BJ (cell line): ENCODE data around the gene SERPINA12. TPM values are rescaled to one million over a fixed set of nuclear protein-coding genes. Genes with fewer than 3 reads are reported as not detected.

Source experiments
- CTCF ChIA-PET: fragments of 350-600 bp; formaldehyde crosslinking; extraction: SDS; loops from one replicate; lab custom pipeline; 2021; ENCODE audit warnings: antibody characterized with exemption, inconsistent platforms; lab: Yijun Ruan, JAX
- POLR2A ChIA-PET: fragments of 300-600 bp; sonication (Branson Sonifier 250); formaldehyde crosslinking; extraction: SDS; loops from one replicate; lab custom pipeline; 2021; ENCODE audit warnings: antibody characterized with exemption; lab: Charles Lee
- DNase-seq: peaks from one replicate; pipeline ENCODE4 v3.0.0-alpha.2; 2011; ENCODE audit warnings: low read depth
- H3K27me3 ChIP-seq: 2 replicates; pipeline ENCODE4 v1.6.0; 2011; ENCODE audit warnings: low read length; ENCODE audit not compliant: control insufficient read depth, insufficient read depth
- H3K36me3 ChIP-seq: 2 replicates; pipeline ENCODE4 v1.5.1; 2011; ENCODE audit warnings: low read length; ENCODE audit not compliant: control insufficient read depth, insufficient read depth
- H3K4me3 ChIP-seq: 2 replicates; pipeline ENCODE4 v1.5.1; 2011; ENCODE audit warnings: low read depth, mild to moderate bottlenecking, control low read depth, low read length
- polyA plus RNA-seq: library from polyadenylated mRNA; depleted of rRNA; stranded (reverse); fragments of >200 nt; gene quantifications from 2 replicates; pipeline ENCODE4 v1.2.3, GENCODE V29; 2011
- TF ChIP-seq, protein P1 (sequence below): IDR thresholded peaks from 2 replicates; pipeline ENCODE4 v1.5.1; 2011; ENCODE audit warnings: low read depth, mild to moderate bottlenecking, control low read depth, inconsistent platforms, low read length, moderate library complexity; ENCODE audit not compliant: insufficient read depth

SERPINA12 gene
- polyA plus RNA-seq, 1 experiment, result not detected

DNA sequence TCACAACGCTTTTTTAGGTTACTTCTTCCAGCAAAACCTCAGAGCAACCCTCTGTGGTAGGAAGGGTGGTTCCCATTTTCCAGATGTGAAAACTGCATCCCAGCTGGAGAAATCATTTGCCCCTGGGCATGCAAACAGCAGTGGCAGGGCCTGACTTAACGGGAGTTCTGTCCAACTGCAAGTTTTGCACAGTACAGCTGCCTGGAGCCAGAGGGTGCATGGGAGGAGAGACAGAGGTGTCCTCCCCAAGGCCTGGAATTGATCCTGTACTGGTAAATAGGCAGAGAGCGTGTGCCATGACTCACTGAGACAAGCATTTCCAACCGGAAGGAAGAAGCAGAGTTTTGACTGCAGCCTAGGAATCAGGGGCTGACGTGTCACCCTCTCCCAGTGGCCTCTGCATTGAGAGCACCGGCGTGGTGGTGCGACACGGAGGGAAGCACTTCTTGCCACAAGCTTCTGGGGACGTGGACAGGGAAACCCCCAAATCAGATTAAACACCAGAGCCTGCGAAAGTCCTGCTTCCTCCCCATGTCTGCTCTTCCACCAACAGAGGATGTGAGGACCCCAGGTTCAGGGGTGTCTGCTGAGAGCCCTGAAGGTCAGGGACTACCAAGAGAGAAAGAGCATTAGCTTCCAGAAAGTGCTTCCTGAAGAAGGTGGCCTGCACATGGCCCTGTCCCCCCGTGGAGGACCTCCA lies 33.0 kb upstream of the SERPINA12 start:
- TF ChIP-seq, protein P1, sequence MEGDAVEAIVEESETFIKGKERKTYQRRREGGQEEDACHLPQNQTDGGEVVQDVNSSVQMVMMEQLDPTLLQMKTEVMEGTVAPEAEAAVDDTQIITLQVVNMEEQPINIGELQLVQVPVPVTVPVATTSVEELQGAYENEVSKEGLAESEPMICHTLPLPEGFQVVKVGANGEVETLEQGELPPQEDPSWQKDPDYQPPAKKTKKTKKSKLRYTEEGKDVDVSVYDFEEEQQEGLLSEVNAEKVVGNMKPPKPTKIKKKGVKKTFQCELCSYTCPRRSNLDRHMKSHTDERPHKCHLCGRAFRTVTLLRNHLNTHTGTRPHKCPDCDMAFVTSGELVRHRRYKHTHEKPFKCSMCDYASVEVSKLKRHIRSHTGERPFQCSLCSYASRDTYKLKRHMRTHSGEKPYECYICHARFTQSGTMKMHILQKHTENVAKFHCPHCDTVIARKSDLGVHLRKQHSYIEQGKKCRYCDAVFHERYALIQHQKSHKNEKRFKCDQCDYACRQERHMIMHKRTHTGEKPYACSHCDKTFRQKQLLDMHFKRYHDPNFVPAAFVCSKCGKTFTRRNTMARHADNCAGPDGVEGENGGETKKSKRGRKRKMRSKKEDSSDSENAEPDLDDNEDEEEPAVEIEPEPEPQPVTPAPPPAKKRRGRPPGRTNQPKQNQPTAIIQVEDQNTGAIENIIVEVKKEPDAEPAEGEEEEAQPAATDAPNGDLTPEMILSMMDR, result no peak
- ChIA-PET CTCF (interaction anchor here (0.8 to 2.7 kb wide), 3 partner anchors 10 to 56 kb away, joined by 3 to 8 read pairs (median 3); no protein-coding TSS in a partner anchor), POLR2A (no interaction called here)
- Histone ChIP-seq H3K36me3 (no peaks in the 10 kb centered on the region), H3K4me3 (no peak overlapping the region), H3K27me3 (no peaks in the 10 kb centered on the region)
- DNase-seq, result no peak

DNA sequence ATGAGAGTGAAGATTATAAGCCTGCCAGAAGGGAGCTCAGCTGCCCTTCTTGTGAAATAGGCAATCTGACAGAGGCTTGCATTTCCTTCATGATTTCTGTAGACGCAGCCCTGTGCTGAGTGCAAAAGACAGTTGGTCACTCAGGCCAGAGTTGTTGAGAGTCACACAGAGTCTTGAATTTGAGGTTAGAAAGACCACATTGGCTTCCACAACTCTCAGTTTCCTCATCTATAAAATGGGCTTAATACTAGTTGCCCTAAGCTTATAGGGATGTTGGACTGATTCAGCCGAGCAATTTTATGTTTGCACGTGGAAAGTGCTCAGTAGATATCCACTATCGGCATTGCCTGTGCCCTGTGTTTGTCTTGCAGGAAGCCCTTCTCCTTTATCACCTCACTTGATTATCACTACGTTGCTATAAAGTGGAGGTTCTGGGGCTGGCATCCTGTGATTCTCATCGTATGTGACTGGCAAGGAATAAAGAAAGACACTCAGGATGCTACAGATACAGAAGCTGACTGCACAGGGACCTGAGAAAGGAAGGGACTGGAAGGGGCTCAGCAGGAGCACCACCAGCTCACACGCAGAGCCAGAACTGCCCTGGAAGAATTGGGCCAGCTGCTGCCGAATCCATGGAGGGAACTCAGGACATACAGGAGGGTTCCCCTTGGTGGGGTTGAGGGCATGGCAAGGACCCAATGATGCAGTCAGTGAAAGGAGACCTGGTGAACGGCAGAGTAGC lies 32.1 kb upstream of the SERPINA12 start:
- Histone ChIP-seq H3K36me3 (no peaks in the 10 kb centered on the region), H3K4me3 (no peak overlapping the region), H3K27me3 (no peaks in the 10 kb centered on the region)
- ChIA-PET POLR2A (no interaction called here), CTCF (interaction anchor here (1.1 to 2.7 kb wide), 2 partner anchors 11 to 55 kb away, joined by 3 to 8 read pairs; no protein-coding TSS in a partner anchor)
- DNase-seq, result no peak
- TF ChIP-seq, protein P1, result no peak

DNA sequence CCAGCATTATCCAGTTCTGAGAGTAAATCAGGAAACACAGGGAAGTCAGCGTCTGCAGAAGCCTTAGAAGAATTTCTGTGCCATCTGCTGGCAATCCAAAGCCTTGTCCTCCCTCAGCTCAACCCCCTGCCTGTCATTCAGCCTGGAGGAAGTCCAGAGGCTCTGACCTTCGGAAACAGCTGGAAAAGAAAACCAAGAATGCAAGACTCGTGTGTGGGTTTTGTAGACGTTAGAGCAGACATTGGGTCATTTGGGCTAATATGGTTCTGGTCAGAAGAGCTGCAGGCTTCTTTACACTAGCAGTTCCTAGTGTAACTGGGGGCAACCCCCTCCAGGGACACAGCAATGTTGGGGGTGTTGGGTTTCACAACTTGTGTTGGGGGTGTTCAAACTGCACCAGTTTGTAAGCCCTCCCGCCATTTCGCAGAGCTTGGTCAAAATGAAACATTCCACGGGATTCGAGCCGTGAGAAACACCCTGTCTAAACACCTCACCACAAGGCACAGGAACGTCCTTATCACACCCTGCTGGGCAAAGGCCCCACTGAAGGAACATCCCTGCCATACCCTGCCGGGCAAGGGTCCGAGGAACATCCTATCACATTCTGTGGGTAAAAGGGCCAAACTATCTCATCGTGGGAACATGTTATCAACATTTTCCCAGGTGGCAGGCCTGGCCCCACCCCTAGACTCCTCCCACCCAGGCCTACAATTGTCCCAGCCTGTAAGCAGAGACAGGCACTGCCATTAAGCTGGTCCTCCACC lies 30.9 kb upstream of the SERPINA12 start:
- H3K4me3 ChIP-seq, result no peak overlapping the region
- H3K36me3 ChIP-seq, result no peaks in the 10 kb centered on the region
- TF ChIP-seq, protein P1, result no peak
- CTCF ChIA-PET, result interaction anchor here (1.2 to 4.1 kb wide), 4 partner anchors 8 to 117 kb away, joined by 3 to 27 read pairs (median 6); no protein-coding TSS in a partner anchor
- POLR2A ChIA-PET, result no interaction called here
- H3K27me3 ChIP-seq, result no peaks in the 10 kb centered on the region
- no peak for DNase-seq

DNA sequence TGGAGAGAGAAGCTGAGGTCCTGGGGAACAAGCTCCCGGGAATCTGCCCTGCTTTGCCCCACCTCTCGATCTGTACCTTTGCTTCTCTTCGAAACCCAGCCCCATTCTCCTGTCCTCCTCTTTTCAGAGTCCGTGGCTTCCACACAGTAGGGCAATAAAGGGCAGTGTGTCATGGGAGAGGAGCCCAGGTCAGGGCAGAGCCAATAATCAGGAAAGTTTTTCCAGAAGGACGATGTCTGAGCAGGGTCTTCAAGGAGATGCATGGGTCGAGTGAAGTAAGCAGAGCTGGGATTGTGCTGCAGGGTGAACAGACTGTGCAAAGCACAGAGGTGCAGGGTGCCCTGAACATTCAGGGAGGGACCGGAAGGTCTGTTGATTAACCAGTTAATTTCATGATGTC lies 29.9 kb upstream of the SERPINA12 start:
- DNase-seq, result no peak
- POLR2A ChIA-PET, result no interaction called here
- CTCF ChIA-PET, result interaction anchor here (0.6 to 4.1 kb wide), 5 partner anchors 9 to 644 kb away, joined by 3 to 27 read pairs (median 5); no protein-coding TSS in a partner anchor
- H3K36me3 ChIP-seq, result no peaks in the 10 kb centered on the region
- H3K4me3 ChIP-seq, result no peak overlapping the region
- H3K27me3 ChIP-seq, result no peaks in the 10 kb centered on the region
- TF ChIP-seq, protein P1, result no peak
